H1 (cell line): ENCODE measurements around the gene INHBB. TPM values are rescaled to one million over a fixed set of nuclear protein-coding genes. Genes with fewer than 3 reads are reported as not detected.

Source experiments
- polyA plus RNA-seq, 7 experiments: library from polyadenylated mRNA; depleted of rRNA in 3 of 7; stranded (reverse) in 5 of 7; unstranded in 2 of 7; fragments of >200 nt in 5 of 7; fragments of 200-250 nt in 2 of 7; gene quantifications; 1 replicate in 5 of 7; 2 replicates in 1 of 7; 4 replicates in 1 of 7; pipeline versions ENCODE4 v1.2.1 to v1.2.3, GENCODE V29; 2011 to 2013; ENCODE audit warnings: missing spikeins in 2 of 7, mixed read lengths in 2 of 7
- total RNA-seq: library from RNA; stranded (reverse); fragmentation: NEBNext Ultra II Directional; extraction: Animal tissue kit (Norgen Biotek cat#: 25700); gene quantifications from 2 replicates; pipeline ENCODE4 v1.2.1, GENCODE V29; 2021
- TF ChIP-seq, protein P1 (sequence below): fragments of 300-600 bp; sonication (generic); IDR thresholded peaks from 2 replicates; pipeline ENCODE4 v1.7.1; 2012; ENCODE audit warnings: low read length, moderate library complexity, mild to moderate bottlenecking, inconsistent platforms; ENCODE audit not compliant: insufficient replicate concordance

The INHBB gene
- total and polyA plus RNA-seq, 2 of the 8 experiments (the other 6 are each of a cell fraction or from before 2014, with no cell fraction given) = 0.30 to 0.32 TPM

DNA sequence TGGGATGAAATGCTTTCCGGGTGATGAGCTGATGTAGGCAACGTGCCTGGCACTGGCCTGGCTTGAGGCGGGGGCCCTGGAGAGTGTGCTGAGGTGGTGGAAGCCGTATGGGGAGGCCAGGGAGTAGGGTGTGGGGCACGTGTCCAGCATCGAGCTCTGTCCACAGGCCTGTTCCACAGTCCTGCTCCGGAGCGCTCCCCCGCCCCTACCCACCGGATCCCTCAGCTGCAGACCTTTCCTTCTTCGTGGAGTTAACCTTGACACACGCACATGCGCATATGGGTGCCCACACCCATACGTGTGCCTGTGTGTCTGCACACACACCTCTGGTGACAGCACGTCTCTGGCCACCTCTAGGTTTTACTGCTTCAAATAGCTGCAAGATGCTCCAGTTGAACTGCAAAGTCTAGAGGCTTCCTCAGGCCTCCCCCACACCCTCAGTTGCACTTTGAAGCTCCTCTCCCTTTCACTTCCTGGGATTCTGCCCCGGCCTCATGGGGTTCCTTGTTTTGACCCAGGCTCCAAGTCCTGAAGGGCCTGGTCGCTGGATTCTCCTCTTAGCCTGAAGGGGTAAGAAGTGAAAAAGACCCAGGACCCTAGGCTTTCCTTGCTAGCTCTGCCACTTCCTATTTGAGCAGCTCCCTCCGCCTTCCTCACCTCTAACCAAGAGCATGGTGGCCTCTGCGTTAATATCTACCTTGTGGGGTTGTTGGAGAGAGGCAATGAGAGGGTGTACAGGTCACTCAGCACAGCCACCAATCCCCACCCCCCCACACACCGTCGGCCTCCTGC, 49.5 kb downstream of the INHBB start (continued):
- TF ChIP-seq, protein P1, sequence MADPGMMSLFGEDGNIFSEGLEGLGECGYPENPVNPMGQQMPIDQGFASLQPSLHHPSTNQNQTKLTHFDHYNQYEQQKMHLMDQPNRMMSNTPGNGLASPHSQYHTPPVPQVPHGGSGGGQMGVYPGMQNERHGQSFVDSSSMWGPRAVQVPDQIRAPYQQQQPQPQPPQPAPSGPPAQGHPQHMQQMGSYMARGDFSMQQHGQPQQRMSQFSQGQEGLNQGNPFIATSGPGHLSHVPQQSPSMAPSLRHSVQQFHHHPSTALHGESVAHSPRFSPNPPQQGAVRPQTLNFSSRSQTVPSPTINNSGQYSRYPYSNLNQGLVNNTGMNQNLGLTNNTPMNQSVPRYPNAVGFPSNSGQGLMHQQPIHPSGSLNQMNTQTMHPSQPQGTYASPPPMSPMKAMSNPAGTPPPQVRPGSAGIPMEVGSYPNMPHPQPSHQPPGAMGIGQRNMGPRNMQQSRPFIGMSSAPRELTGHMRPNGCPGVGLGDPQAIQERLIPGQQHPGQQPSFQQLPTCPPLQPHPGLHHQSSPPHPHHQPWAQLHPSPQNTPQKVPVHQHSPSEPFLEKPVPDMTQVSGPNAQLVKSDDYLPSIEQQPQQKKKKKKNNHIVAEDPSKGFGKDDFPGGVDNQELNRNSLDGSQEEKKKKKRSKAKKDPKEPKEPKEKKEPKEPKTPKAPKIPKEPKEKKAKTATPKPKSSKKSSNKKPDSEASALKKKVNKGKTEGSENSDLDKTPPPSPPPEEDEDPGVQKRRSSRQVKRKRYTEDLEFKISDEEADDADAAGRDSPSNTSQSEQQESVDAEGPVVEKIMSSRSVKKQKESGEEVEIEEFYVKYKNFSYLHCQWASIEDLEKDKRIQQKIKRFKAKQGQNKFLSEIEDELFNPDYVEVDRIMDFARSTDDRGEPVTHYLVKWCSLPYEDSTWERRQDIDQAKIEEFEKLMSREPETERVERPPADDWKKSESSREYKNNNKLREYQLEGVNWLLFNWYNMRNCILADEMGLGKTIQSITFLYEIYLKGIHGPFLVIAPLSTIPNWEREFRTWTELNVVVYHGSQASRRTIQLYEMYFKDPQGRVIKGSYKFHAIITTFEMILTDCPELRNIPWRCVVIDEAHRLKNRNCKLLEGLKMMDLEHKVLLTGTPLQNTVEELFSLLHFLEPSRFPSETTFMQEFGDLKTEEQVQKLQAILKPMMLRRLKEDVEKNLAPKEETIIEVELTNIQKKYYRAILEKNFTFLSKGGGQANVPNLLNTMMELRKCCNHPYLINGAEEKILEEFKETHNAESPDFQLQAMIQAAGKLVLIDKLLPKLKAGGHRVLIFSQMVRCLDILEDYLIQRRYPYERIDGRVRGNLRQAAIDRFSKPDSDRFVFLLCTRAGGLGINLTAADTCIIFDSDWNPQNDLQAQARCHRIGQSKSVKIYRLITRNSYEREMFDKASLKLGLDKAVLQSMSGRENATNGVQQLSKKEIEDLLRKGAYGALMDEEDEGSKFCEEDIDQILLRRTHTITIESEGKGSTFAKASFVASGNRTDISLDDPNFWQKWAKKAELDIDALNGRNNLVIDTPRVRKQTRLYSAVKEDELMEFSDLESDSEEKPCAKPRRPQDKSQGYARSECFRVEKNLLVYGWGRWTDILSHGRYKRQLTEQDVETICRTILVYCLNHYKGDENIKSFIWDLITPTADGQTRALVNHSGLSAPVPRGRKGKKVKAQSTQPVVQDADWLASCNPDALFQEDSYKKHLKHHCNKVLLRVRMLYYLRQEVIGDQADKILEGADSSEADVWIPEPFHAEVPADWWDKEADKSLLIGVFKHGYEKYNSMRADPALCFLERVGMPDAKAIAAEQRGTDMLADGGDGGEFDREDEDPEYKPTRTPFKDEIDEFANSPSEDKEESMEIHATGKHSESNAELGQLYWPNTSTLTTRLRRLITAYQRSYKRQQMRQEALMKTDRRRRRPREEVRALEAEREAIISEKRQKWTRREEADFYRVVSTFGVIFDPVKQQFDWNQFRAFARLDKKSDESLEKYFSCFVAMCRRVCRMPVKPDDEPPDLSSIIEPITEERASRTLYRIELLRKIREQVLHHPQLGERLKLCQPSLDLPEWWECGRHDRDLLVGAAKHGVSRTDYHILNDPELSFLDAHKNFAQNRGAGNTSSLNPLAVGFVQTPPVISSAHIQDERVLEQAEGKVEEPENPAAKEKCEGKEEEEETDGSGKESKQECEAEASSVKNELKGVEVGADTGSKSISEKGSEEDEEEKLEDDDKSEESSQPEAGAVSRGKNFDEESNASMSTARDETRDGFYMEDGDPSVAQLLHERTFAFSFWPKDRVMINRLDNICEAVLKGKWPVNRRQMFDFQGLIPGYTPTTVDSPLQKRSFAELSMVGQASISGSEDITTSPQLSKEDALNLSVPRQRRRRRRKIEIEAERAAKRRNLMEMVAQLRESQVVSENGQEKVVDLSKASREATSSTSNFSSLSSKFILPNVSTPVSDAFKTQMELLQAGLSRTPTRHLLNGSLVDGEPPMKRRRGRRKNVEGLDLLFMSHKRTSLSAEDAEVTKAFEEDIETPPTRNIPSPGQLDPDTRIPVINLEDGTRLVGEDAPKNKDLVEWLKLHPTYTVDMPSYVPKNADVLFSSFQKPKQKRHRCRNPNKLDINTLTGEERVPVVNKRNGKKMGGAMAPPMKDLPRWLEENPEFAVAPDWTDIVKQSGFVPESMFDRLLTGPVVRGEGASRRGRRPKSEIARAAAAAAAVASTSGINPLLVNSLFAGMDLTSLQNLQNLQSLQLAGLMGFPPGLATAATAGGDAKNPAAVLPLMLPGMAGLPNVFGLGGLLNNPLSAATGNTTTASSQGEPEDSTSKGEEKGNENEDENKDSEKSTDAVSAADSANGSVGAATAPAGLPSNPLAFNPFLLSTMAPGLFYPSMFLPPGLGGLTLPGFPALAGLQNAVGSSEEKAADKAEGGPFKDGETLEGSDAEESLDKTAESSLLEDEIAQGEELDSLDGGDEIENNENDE = no peak
